ENCODE measurements around the gene NT5DC3. TPM values are rescaled to one million over a fixed set of nuclear protein-coding genes. Genes with fewer than 3 reads are reported as not detected.
A peak's percentile ranks its signal among the peaks of the same experiment; 100 is the strongest.

NT5DC3 gene
- total RNA-seq, 1 experiment from 2014 or later: 19.7 TPM

GRCh38 chr12:103748875-103749274, 92.2 kb downstream of the NT5DC3 start:
- Histone ChIP-seq H3K4me3 (ENCODE audit: low read depth, low read length, poor library complexity, severe bottlenecking) (no peak overlapping the region), H3K27ac (ENCODE audit: low read depth, low read length, poor library complexity, severe bottlenecking) (no peak overlapping the region), H3K36me3 (ENCODE audit: insufficient read depth, low read length, poor library complexity, severe bottlenecking) (no peaks in the 10 kb centered on the region), H3K4me1 (ENCODE audit: insufficient read depth, low read length, poor library complexity, severe bottlenecking) (no peaks in the 10 kb centered on the region), H3K27me3 (replicated peaks; ENCODE audit: insufficient read depth, low read depth, low read length, poor library complexity) (no peaks in the 10 kb centered on the region), H3K9me3 (ENCODE audit: low read depth, low read length, poor library complexity, severe bottlenecking) (no peaks in the 10 kb centered on the region)
- TF ChIP-seq EZH2 (IDR thresholded peaks at IDR 0.05; ENCODE audit: borderline replicate concordance, low read depth, low read length, poor library complexity, severe bottlenecking): no peak
- TF ChIP-seq CTCF (conservative IDR thresholded peaks at IDR 0.05; ENCODE audit: low read depth, low read length): no peak
- ChIA-PET CTCF (interaction anchor here (0.7 kb wide), 1 partner anchor 31 kb away, joined by 4 read pairs; no protein-coding TSS in a partner anchor), POLR2A (ENCODE audit: low non-redundant PET) (no interaction called here)
- BruUV-seq (replicated peaks): no TSS peak
- intact Hi-C loops (cut with micrococcal nuclease; ENCODE audit: unreplicated experiment): no loop called here
- DNase-seq (ENCODE audit: low spot score): no peak

GRCh38 chr12:103748002-103748401, 93.0 kb downstream of the NT5DC3 start:
- TF ChIP-seq CTCF (conservative IDR thresholded peaks at IDR 0.05; ENCODE audit: low read depth, low read length) (no peak), EZH2 (IDR thresholded peaks at IDR 0.05; ENCODE audit: borderline replicate concordance, low read depth, low read length, poor library complexity, severe bottlenecking) (no peak)
- BruUV-seq (replicated peaks): no TSS peak
- ChIA-PET POLR2A (ENCODE audit: low non-redundant PET) (no interaction called here), CTCF (no interaction called here)
- intact Hi-C loops (cut with micrococcal nuclease; ENCODE audit: unreplicated experiment): no loop called here
- Histone ChIP-seq H3K4me1 (ENCODE audit: insufficient read depth, low read length, poor library complexity, severe bottlenecking) (no peaks in the 10 kb centered on the region), H3K27me3 (replicated peaks; ENCODE audit: insufficient read depth, low read depth, low read length, poor library complexity) (no peaks in the 10 kb centered on the region), H3K9me3 (ENCODE audit: low read depth, low read length, poor library complexity, severe bottlenecking) (no peaks in the 10 kb centered on the region), H3K27ac (ENCODE audit: low read depth, low read length, poor library complexity, severe bottlenecking) (no peak overlapping the region), H3K4me3 (ENCODE audit: low read depth, low read length, poor library complexity, severe bottlenecking) (no peak overlapping the region), H3K36me3 (ENCODE audit: insufficient read depth, low read length, poor library complexity, severe bottlenecking) (no peaks in the 10 kb centered on the region)
- no peak for DNase-seq (ENCODE audit: low spot score)

GRCh38 chr12:103745962-103746361, 95.1 kb downstream of the NT5DC3 start:
- no TSS peak for BruUV-seq (replicated peaks)
- H3K36me3 ChIP-seq (ENCODE audit: insufficient read depth, low read length, poor library complexity, severe bottlenecking): no peaks in the 10 kb centered on the region
- no peak for TF ChIP-seq EZH2 (IDR thresholded peaks at IDR 0.05; ENCODE audit: borderline replicate concordance, low read depth, low read length, poor library complexity, severe bottlenecking)
- H3K4me3 ChIP-seq (ENCODE audit: low read depth, low read length, poor library complexity, severe bottlenecking): no peak overlapping the region
- ChIA-PET CTCF (no interaction called here), POLR2A (ENCODE audit: low non-redundant PET) (no interaction called here)
- DNase-seq (ENCODE audit: low spot score): peak; percentile 8
- intact Hi-C loops (cut with micrococcal nuclease; ENCODE audit: unreplicated experiment): no loop called here
- no peaks in the 10 kb centered on the region for H3K4me1 ChIP-seq (ENCODE audit: insufficient read depth, low read length, poor library complexity, severe bottlenecking)
- no peaks in the 10 kb centered on the region for H3K27me3 ChIP-seq (replicated peaks; ENCODE audit: insufficient read depth, low read depth, low read length, poor library complexity)
- H3K27ac ChIP-seq (ENCODE audit: low read depth, low read length, poor library complexity, severe bottlenecking): no peak overlapping the region
- no peaks in the 10 kb centered on the region for H3K9me3 ChIP-seq (ENCODE audit: low read depth, low read length, poor library complexity, severe bottlenecking)

- no TSS peak for BruUV-seq (replicated peaks)
- H3K27ac ChIP-seq (ENCODE audit: low read depth, low read length, poor library complexity, severe bottlenecking): no peak overlapping the region
- ChIA-PET POLR2A (ENCODE audit: low non-redundant PET) (no interaction called here), CTCF (no interaction called here)
- intact Hi-C loops (cut with micrococcal nuclease; ENCODE audit: unreplicated experiment): no loop called here
- no peaks in the 10 kb centered on the region for H3K36me3 ChIP-seq (ENCODE audit: insufficient read depth, low read length, poor library complexity, severe bottlenecking)
- no peak for TF ChIP-seq EZH2 (IDR thresholded peaks at IDR 0.05; ENCODE audit: borderline replicate concordance, low read depth, low read length, poor library complexity, severe bottlenecking)
- TF ChIP-seq CTCF (conservative IDR thresholded peaks at IDR 0.05; ENCODE audit: low read depth, low read length): no peak
- H3K4me3 ChIP-seq (ENCODE audit: low read depth, low read length, poor library complexity, severe bottlenecking): no peak overlapping the region
- no peaks in the 10 kb centered on the region for H3K9me3 ChIP-seq (ENCODE audit: low read depth, low read length, poor library complexity, severe bottlenecking)
- H3K27me3 ChIP-seq (replicated peaks; ENCODE audit: insufficient read depth, low read depth, low read length, poor library complexity): no peaks in the 10 kb centered on the region
- DNase-seq (ENCODE audit: low spot score): no peak
- no peaks in the 10 kb centered on the region for H3K4me1 ChIP-seq (ENCODE audit: insufficient read depth, low read length, poor library complexity, severe bottlenecking)
These were observed 97.2 kb downstream of the NT5DC3 start for GRCh38 chr12:103743788-103744187.

All from A673 (cell line).